Thyroid gland (tissue), 4 donors: Measurements from ENCODE around the gene APBB1IP.

ENCODE experiments used
- POLR2A ChIP-seq, 2 donors: fragments of 450-650 bp; IDR thresholded peaks; one replicate each; pipeline ENCODE4 v1.6.1; 2017; ENCODE audit warnings: antibody characterized with exemption in 2 of 2, mild to moderate bottlenecking in 2 of 2, moderate library complexity in 1 of 2
- TF ChIP-seq, protein P1 (sequence below), 6 experiments: fragments of 200-600 bp in 3 of 6; fragments of 450-650 bp in 3 of 6; sonication (generic) in 3 of 6; IDR thresholded peaks; one replicate each; pipeline ENCODE4 v1.5.1; 2016 to 2019; ENCODE audit warnings: antibody characterized with exemption in 6 of 6, mild to moderate bottlenecking in 2 of 6, inconsistent platforms in 1 of 6, moderate library complexity in 1 of 6

DNA sequence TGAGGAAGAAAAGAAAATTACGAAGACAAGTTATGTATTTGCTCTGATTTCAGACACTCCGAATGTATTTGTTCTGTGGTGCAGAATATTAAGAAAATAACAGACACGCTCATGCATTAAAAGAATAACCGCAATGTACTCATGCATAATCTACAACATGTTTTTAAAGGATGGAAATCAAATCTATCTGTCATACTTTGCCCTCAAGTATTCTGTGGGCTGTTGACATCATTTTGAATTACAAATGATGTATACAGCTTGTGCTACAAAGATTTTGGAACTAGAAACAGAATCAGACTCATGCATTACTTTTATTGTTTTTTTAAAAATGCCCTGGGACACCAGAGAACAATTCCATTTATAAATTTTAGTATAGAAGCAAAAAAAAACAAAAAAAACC lies 69.9 kb downstream of the APBB1IP start:
- TF ChIP-seq POLR2A (IDR thresholded peaks at IDR 0.05): no peak
- TF ChIP-seq, protein P1, sequence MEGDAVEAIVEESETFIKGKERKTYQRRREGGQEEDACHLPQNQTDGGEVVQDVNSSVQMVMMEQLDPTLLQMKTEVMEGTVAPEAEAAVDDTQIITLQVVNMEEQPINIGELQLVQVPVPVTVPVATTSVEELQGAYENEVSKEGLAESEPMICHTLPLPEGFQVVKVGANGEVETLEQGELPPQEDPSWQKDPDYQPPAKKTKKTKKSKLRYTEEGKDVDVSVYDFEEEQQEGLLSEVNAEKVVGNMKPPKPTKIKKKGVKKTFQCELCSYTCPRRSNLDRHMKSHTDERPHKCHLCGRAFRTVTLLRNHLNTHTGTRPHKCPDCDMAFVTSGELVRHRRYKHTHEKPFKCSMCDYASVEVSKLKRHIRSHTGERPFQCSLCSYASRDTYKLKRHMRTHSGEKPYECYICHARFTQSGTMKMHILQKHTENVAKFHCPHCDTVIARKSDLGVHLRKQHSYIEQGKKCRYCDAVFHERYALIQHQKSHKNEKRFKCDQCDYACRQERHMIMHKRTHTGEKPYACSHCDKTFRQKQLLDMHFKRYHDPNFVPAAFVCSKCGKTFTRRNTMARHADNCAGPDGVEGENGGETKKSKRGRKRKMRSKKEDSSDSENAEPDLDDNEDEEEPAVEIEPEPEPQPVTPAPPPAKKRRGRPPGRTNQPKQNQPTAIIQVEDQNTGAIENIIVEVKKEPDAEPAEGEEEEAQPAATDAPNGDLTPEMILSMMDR (IDR thresholded peaks at IDR 0.05): no peak
